ENCODE results near the gene ABCA2.

- TF ChIP-seq CTCF (IDR thresholded peaks at IDR 0.05) (no peak), POLR2A (IDR thresholded peaks at IDR 0.05) (no peak)
Observed at GRCh38 chr9:136984464-136985026, 43.5 kb downstream of the ABCA2 start.
